ENCODE data around the gene ZFP36L2. TPM values are rescaled to one million over a fixed set of nuclear protein-coding genes. Genes with fewer than 3 reads are reported as not detected.

Gene ZFP36L2
- 100 to 1,000 TPM; 115 to 369 (median 254) TPM for total RNA-seq
- polyA plus RNA-seq: 100 to 1,000 TPM; 162 to 169 TPM
- long read RNA-seq, donor 1, partial matches to known transcripts: 0 of 245 reads
- long read RNA-seq, donor 1, other reads (novel, unspliced or antisense): 241 of 245 reads
- long read RNA-seq, donor 2, transcript ZFP36L2-201 (2 exons, 3,696 nt): major isoform, 54 of 54 reads
- long read RNA-seq, donor 2, partial matches to known transcripts: 0 of 54 reads
- long read RNA-seq, donor 2, other reads (novel, unspliced or antisense): 0 of 54 reads
- long read RNA-seq, donor 3, transcript ZFP36L2-201 (2 exons, 3,696 nt): major isoform, 866 of 1,363 reads
- long read RNA-seq, donor 3, partial matches to known transcripts: 1 of 1,363 reads
- long read RNA-seq, donor 3, other reads (novel, unspliced or antisense): 496 of 1,363 reads

- H3K36me3 ChIP-seq: no peaks in the 10 kb centered on the region
- intact Hi-C loops (cut with DNase I): loop anchor here (5.0 to 10.0 kb wide), 10 partner anchors 78 to 399 kb away; no protein-coding TSS in a partner anchor
- H3K9me3 ChIP-seq: no peaks in the 10 kb centered on the region
- no peaks in the 10 kb centered on the region for H3K27me3 ChIP-seq
- peaks cover 15% of the 10 kb centered on the region for H3K4me1 ChIP-seq (ENCODE audit: insufficient read depth)
- TF ChIP-seq, protein P1, sequence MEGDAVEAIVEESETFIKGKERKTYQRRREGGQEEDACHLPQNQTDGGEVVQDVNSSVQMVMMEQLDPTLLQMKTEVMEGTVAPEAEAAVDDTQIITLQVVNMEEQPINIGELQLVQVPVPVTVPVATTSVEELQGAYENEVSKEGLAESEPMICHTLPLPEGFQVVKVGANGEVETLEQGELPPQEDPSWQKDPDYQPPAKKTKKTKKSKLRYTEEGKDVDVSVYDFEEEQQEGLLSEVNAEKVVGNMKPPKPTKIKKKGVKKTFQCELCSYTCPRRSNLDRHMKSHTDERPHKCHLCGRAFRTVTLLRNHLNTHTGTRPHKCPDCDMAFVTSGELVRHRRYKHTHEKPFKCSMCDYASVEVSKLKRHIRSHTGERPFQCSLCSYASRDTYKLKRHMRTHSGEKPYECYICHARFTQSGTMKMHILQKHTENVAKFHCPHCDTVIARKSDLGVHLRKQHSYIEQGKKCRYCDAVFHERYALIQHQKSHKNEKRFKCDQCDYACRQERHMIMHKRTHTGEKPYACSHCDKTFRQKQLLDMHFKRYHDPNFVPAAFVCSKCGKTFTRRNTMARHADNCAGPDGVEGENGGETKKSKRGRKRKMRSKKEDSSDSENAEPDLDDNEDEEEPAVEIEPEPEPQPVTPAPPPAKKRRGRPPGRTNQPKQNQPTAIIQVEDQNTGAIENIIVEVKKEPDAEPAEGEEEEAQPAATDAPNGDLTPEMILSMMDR (IDR thresholded peaks at IDR 0.05): peak in 1 of 3 donors; percentile 40
- TF ChIP-seq POLR2A (IDR thresholded peaks at IDR 0.05): peak; percentile 77
- no peak for TF ChIP-seq EP300 (IDR thresholded peaks at IDR 0.05)
- peak within 1 kb of the TSS; percentile 84 for H3K4me3 ChIP-seq
- DNase-seq: peak; percentile 97 to 98 (median 97)
- 0 to 1% (median 0%) methylated on average over 43 to 57 of the region's 58 CpGs for WGBS, 3 donors
- peak within 1 kb of the TSS; percentile 90 to 92 for H3K27ac ChIP-seq
Measured at GRCh38 chr2:43226558-43226954, at the start of gene ZFP36L2. Gene ZFP36L2 (minus strand): TSS chr2:43226606. CDS start chr2:43226315, 291 bp downstream.

- H3K27ac ChIP-seq: no peak overlapping the region
- H3K9me3 ChIP-seq: no peaks in the 10 kb centered on the region
- no peaks in the 10 kb centered on the region for H3K27me3 ChIP-seq
- DNase-seq: no peak
- no peak overlapping the region for H3K4me3 ChIP-seq
- intact Hi-C loops (cut with DNase I): no loop called here
- 43 to 65% (median 65%) methylated on average over 4 of the region's 4 CpGs for WGBS, 3 donors
- no peaks in the 10 kb centered on the region for H3K36me3 ChIP-seq
- no peak for TF ChIP-seq POLR2A (IDR thresholded peaks at IDR 0.05)
- TF ChIP-seq, protein P1 (IDR thresholded peaks at IDR 0.05): no peak
- no peak for TF ChIP-seq EP300 (IDR thresholded peaks at IDR 0.05)
- peaks cover 17% of the 10 kb centered on the region for H3K4me1 ChIP-seq (ENCODE audit: insufficient read depth)
Measured at GRCh38 chr2:43274721-43275120, 48.3 kb upstream of the ZFP36L2 start.

GRCh38 chr2:43274055-43274454 lies 47.6 kb upstream of the ZFP36L2 start:
- peak overlapping the region; percentile 12 to 42 for H3K27ac ChIP-seq
- no peak overlapping the region for H3K4me3 ChIP-seq
- no peaks in the 10 kb centered on the region for H3K9me3 ChIP-seq
- no peaks in the 10 kb centered on the region for H3K27me3 ChIP-seq
- no peak for DNase-seq
- intact Hi-C loops (cut with DNase I): no loop called here
- WGBS, 3 donors: 84 to 90% (median 88%) methylated on average over 4 of the region's 4 CpGs
- TF ChIP-seq, protein P1 (IDR thresholded peaks at IDR 0.05): no peak
- no peak for TF ChIP-seq EP300 (IDR thresholded peaks at IDR 0.05)
- no peak for TF ChIP-seq POLR2A (IDR thresholded peaks at IDR 0.05)
- no peaks in the 10 kb centered on the region for H3K36me3 ChIP-seq
- H3K4me1 ChIP-seq (ENCODE audit: insufficient read depth): peaks cover 22% of the 10 kb centered on the region

GRCh38 chr2:43273529-43273928 lies 47.1 kb upstream of the ZFP36L2 start:
- TF ChIP-seq POLR2A (IDR thresholded peaks at IDR 0.05): no peak
- TF ChIP-seq, protein P1 (IDR thresholded peaks at IDR 0.05): no peak
- TF ChIP-seq EP300 (IDR thresholded peaks at IDR 0.05): no peak
- Histone ChIP-seq H3K27ac (peak overlapping the region; percentile 12 to 42), H3K4me3 (no peak overlapping the region), H3K27me3 (no peaks in the 10 kb centered on the region), H3K36me3 (no peaks in the 10 kb centered on the region), H3K9me3 (no peaks in the 10 kb centered on the region), H3K4me1 (ENCODE audit: insufficient read depth) (peaks cover 26% of the 10 kb centered on the region)
- peak in 2 of 5 donors; percentile 46 to 61 for DNase-seq
- WGBS, 3 donors: 9 to 31% (median 29%) methylated on average over 4 of the region's 4 CpGs
- intact Hi-C loops (cut with DNase I): no loop called here
